GM21619 (cell line): Measurements from ENCODE around the gene DPPA5.
"Not testable (repeated sequence)": the region's sequence is repeated elsewhere in the genome, so short reads cannot be mapped to it uniquely, and the experiment has no call there.

ENCODE experiments used
- ATAC-seq: cut with Tn5 transposase; IDR thresholded peaks from one replicate; pipeline ENCODE4 v1.9.1; 2021; ENCODE audit not compliant: unreplicated experiment

The DPPA5 gene

GRCh38 chr6:73364549-73364948 lies 10.5 kb upstream of the DPPA5 start:
- no peak for ATAC-seq

GRCh38 chr6:73364121-73364520 lies 10.0 kb upstream of the DPPA5 start:
- no peak for ATAC-seq

- no peak for ATAC-seq
Observed at GRCh38 chr6:73363537-73363875, 9.4 kb upstream of the DPPA5 start.

- ATAC-seq, result no peak
Observed at GRCh38 chr6:73362869-73363536, 8.9 kb upstream of the DPPA5 start.

GRCh38 chr6:73362358-73362757 lies 8.3 kb upstream of the DPPA5 start, which contains the start of gene KHDC3L:
Gene KHDC3L (plus strand): TSS chr6:73362658. CDS start chr6:73362730, 72 bp downstream.
- no peak for ATAC-seq

GRCh38 chr6:73349311-73349710 lies 4.8 kb downstream of the DPPA5 start:
- no peak for ATAC-seq

GRCh38 chr6:73348550-73349204 lies 5.4 kb downstream of the DPPA5 start:
- no peak for ATAC-seq

GRCh38 chr6:73343164-73343563 lies 10.9 kb downstream of the DPPA5 start:
- ATAC-seq, result no peak

- ATAC-seq, result no peak
Observed at GRCh38 chr6:73342174-73342573, 11.9 kb downstream of the DPPA5 start.

GRCh38 chr6:73341335-73341734 lies 12.7 kb downstream of the DPPA5 start:
- ATAC-seq, result no peak

GRCh38 chr6:73340048-73340447 lies 14.0 kb downstream of the DPPA5 start:
- no peak for ATAC-seq

GRCh38 chr6:73339340-73339739 lies 14.7 kb downstream of the DPPA5 start:
- ATAC-seq, result no peak

GRCh38 chr6:73329201-73329600 lies 24.9 kb downstream of the DPPA5 start:
- ATAC-seq, result peak; percentile 69

GRCh38 chr6:73328790-73329189 lies 25.3 kb downstream of the DPPA5 start:
- ATAC-seq, result no peak

GRCh38 chr6:73325656-73326055 lies 28.4 kb downstream of the DPPA5 start:
- ATAC-seq, result no peak

GRCh38 chr6:73323323-73323722 lies 30.8 kb downstream of the DPPA5 start:
- no peak for ATAC-seq

- ATAC-seq, result no peak
Observed at GRCh38 chr6:73314577-73315492, 39.2 kb downstream of the DPPA5 start.

- not testable (repeated sequence) for ATAC-seq
Observed at GRCh38 chr6:73310503-73310845, 43.6 kb downstream of the DPPA5 start.

GRCh38 chr6:73309785-73310502 lies 44.1 kb downstream of the DPPA5 start:
- peak; percentile 98 for ATAC-seq

- peak; percentile 39 for ATAC-seq
Observed at GRCh38 chr6:73309535-73309784, 44.6 kb downstream of the DPPA5 start.

GRCh38 chr6:73308712-73309534 lies 45.2 kb downstream of the DPPA5 start:
- no peak for ATAC-seq
